ENCODE data around the gene NTM. TPM values are rescaled to one million over a fixed set of nuclear protein-coding genes. Genes with fewer than 3 reads are reported as not detected.

NTM gene
- polyA plus RNA-seq, 1 donor (not counting 4 experiments of a cell fraction or from before 2014, with no cell fraction given) = 47.9 TPM

GRCh38 chr11:132084433-132084832 lies 714.0 kb downstream of the NTM start:
- Histone ChIP-seq H3K4me2 (ENCODE audit: control insufficient read depth, extremely low read depth, insufficient read depth, low read depth, low read length) (no peak overlapping the region), H3K4me1 (ENCODE audit: control insufficient read depth, extremely low read depth, insufficient read depth, low read length) (peaks cover 20% of the 10 kb centered on the region), H3K9me3 (ENCODE audit: control insufficient read depth, low read depth, low read length) (peaks cover 20% of the 10 kb centered on the region), H4K20me1 (ENCODE audit: control insufficient read depth, extremely low read depth, insufficient read depth, low read length) (no peaks in the 10 kb centered on the region), H3K79me2 (ENCODE audit: control insufficient read depth, insufficient read depth, low read length) (no peaks in the 10 kb centered on the region), H3K27ac (ENCODE audit: control insufficient read depth, insufficient read depth, low read length) (no peak overlapping the region), H2AFZ (ENCODE audit: control insufficient read depth, low read length) (no peak overlapping the region), H3K27me3 (ENCODE audit: control insufficient read depth, extremely low read depth, insufficient read depth, low read length) (no peaks in the 10 kb centered on the region), H3K9ac (ENCODE audit: control insufficient read depth, extremely low read depth, insufficient read depth, low read length) (no peak overlapping the region), H3K4me3 (ENCODE audit: control insufficient read depth in 2 of 3, extremely low read depth in 1 of 3, insufficient read depth in 2 of 3, low read depth in 1 of 3, low read length in 3 of 3) (no peak overlapping the region), H3K36me3 (ENCODE audit: control insufficient read depth in 2 of 2, extremely low read depth in 1 of 2, insufficient read depth in 2 of 2, low read length in 2 of 2) (no peaks in the 10 kb centered on the region), H3K9me1 (ENCODE audit: control insufficient read depth, extremely low read depth, insufficient read depth, low read length) (no peaks in the 10 kb centered on the region)
- dilution Hi-C loops (cut with MboI; ENCODE audit: extremely low pct_ligation_motif_present, low sequenced_read_pairs) = no loop called here
- DNase-seq (ENCODE audit: low read depth, low spot score) (no peak), FAIRE-seq (no peak)
- TF ChIP-seq, protein P1, sequence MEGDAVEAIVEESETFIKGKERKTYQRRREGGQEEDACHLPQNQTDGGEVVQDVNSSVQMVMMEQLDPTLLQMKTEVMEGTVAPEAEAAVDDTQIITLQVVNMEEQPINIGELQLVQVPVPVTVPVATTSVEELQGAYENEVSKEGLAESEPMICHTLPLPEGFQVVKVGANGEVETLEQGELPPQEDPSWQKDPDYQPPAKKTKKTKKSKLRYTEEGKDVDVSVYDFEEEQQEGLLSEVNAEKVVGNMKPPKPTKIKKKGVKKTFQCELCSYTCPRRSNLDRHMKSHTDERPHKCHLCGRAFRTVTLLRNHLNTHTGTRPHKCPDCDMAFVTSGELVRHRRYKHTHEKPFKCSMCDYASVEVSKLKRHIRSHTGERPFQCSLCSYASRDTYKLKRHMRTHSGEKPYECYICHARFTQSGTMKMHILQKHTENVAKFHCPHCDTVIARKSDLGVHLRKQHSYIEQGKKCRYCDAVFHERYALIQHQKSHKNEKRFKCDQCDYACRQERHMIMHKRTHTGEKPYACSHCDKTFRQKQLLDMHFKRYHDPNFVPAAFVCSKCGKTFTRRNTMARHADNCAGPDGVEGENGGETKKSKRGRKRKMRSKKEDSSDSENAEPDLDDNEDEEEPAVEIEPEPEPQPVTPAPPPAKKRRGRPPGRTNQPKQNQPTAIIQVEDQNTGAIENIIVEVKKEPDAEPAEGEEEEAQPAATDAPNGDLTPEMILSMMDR (optimal IDR thresholded peaks at IDR 0.05 in 1 of 3, IDR thresholded peaks at IDR 0.05 in 1 of 3, conservative IDR thresholded peaks at IDR 0.05 in 1 of 3; ENCODE audit: extremely low read depth in 1 of 3, insufficient read depth in 2 of 3, low read length in 3 of 3) = no peak
- no peak for TF ChIP-seq EZH2 (IDR thresholded peaks at IDR 0.05; ENCODE audit: low read length)

- no peaks in the 10 kb centered on the region for H4K20me1 ChIP-seq (ENCODE audit: control insufficient read depth, extremely low read depth, insufficient read depth, low read length)
- H3K4me1 ChIP-seq (ENCODE audit: control insufficient read depth, extremely low read depth, insufficient read depth, low read length) = peaks cover 5% of the 10 kb centered on the region
- peaks cover 20% of the 10 kb centered on the region for H3K9me3 ChIP-seq (ENCODE audit: control insufficient read depth, low read depth, low read length)
- H3K9ac ChIP-seq (ENCODE audit: control insufficient read depth, extremely low read depth, insufficient read depth, low read length) = no peak overlapping the region
- H3K27me3 ChIP-seq (ENCODE audit: control insufficient read depth, extremely low read depth, insufficient read depth, low read length) = no peaks in the 10 kb centered on the region
- no peak overlapping the region for H3K4me3 ChIP-seq (ENCODE audit: control insufficient read depth in 2 of 3, extremely low read depth in 1 of 3, insufficient read depth in 2 of 3, low read depth in 1 of 3, low read length in 3 of 3)
- H3K79me2 ChIP-seq (ENCODE audit: control insufficient read depth, insufficient read depth, low read length) = no peaks in the 10 kb centered on the region
- dilution Hi-C loops (cut with MboI; ENCODE audit: extremely low pct_ligation_motif_present, low sequenced_read_pairs) = no loop called here
- FAIRE-seq = no peak
- no peaks in the 10 kb centered on the region for H3K9me1 ChIP-seq (ENCODE audit: control insufficient read depth, extremely low read depth, insufficient read depth, low read length)
- no peak overlapping the region for H3K4me2 ChIP-seq (ENCODE audit: control insufficient read depth, extremely low read depth, insufficient read depth, low read depth, low read length)
- TF ChIP-seq EZH2 (IDR thresholded peaks at IDR 0.05; ENCODE audit: low read length) = no peak
- TF ChIP-seq, protein P1 (optimal IDR thresholded peaks at IDR 0.05 in 1 of 3, IDR thresholded peaks at IDR 0.05 in 1 of 3, conservative IDR thresholded peaks at IDR 0.05 in 1 of 3; ENCODE audit: extremely low read depth in 1 of 3, insufficient read depth in 2 of 3, low read length in 3 of 3) = no peak
- no peak overlapping the region for H3K27ac ChIP-seq (ENCODE audit: control insufficient read depth, insufficient read depth, low read length)
- DNase-seq (ENCODE audit: low read depth, low spot score) = no peak
- H3K36me3 ChIP-seq (ENCODE audit: control insufficient read depth in 2 of 2, extremely low read depth in 1 of 2, insufficient read depth in 2 of 2, low read length in 2 of 2) = no peaks in the 10 kb centered on the region
- no peak overlapping the region for H2AFZ ChIP-seq (ENCODE audit: control insufficient read depth, low read length)
These were observed 716.7 kb downstream of the NTM start for GRCh38 chr11:132087148-132087547.
